BJ (cell line): Measurements from ENCODE around the gene IGF2R. TPM values are rescaled to one million over a fixed set of nuclear protein-coding genes. Genes with fewer than 3 reads are reported as not detected.

ENCODE experiments used
- CTCF ChIA-PET: fragments of 350-600 bp; formaldehyde crosslinking; extraction: SDS; loops from one replicate; lab custom pipeline; 2021; ENCODE audit warnings: antibody characterized with exemption, inconsistent platforms; lab: Yijun Ruan, JAX
- POLR2A ChIA-PET: fragments of 300-600 bp; sonication (Branson Sonifier 250); formaldehyde crosslinking; extraction: SDS; loops from one replicate; lab custom pipeline; 2021; ENCODE audit warnings: antibody characterized with exemption; lab: Charles Lee
- DNase-seq: peaks from one replicate; pipeline ENCODE4 v3.0.0-alpha.2; 2011; ENCODE audit warnings: low read depth
- H3K27me3 ChIP-seq: 2 replicates; pipeline ENCODE4 v1.6.0; 2011; ENCODE audit warnings: low read length; ENCODE audit not compliant: control insufficient read depth, insufficient read depth
- H3K36me3 ChIP-seq: 2 replicates; pipeline ENCODE4 v1.5.1; 2011; ENCODE audit warnings: low read length; ENCODE audit not compliant: control insufficient read depth, insufficient read depth
- H3K4me3 ChIP-seq: 2 replicates; pipeline ENCODE4 v1.5.1; 2011; ENCODE audit warnings: low read depth, mild to moderate bottlenecking, control low read depth, low read length
- CTCF ChIP-seq: IDR thresholded peaks from 2 replicates; pipeline ENCODE4 v1.5.1; 2011; ENCODE audit warnings: low read depth, mild to moderate bottlenecking, control low read depth, inconsistent platforms, low read length, moderate library complexity; ENCODE audit not compliant: insufficient read depth
- polyA plus RNA-seq: library from polyadenylated mRNA; depleted of rRNA; stranded (reverse); fragments of >200 nt; gene quantifications from 2 replicates; pipeline ENCODE4 v1.2.3, GENCODE V29; 2011

IGF2R gene
- polyA plus RNA-seq, 1 experiment: 39.4 TPM

DNA sequence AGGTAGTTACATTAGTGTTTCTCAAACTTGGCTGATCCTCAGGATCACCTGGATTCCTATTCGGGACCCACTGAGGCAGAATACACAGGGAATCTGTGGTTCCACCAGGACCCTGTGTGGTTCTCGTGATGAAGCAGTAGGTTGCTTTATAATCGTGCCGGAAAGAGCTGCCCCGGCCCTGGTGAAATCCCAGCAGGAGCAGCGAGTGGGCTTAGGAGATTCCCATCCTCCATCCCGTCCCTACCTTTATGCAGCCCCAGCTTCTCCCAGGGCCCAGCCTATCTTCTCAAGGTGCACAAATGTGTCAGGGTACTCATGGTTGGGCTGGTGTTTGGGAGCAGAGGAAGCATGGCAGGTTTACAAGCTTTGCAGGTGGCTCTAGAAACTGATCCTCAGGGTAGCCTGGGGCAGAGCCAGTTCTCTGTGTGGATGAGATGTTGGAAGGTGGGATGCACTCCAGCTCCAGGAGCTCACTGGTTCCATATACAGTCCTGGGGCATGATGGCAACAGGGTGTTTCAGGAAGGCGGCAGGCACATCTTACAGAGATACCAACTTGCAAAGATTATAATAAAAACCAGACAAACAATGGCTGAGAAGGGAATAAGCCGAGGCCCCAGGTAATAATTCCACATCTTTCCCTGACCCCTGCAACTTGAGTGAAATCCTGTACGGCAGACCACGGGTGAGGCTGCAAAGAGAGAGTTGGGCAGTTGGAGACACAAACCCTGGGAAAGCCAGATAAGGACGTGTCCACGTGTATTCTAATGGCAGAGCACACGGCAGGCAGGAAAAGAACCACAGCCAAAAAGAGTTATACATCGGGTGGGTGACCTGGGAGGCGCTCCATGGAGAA, 158.6 kb downstream of the IGF2R start:
- no peak for TF ChIP-seq CTCF
- CTCF ChIA-PET: interaction anchor here (2.1 kb wide), 1 partner anchor 11 kb away, joined by 13 read pairs; no protein-coding TSS in a partner anchor
- POLR2A ChIA-PET: no interaction called here
- Histone ChIP-seq H3K4me3 (no peak overlapping the region), H3K36me3 (no peaks in the 10 kb centered on the region; the same call in 1 of the 2 replicates), H3K27me3 (no peaks in the 10 kb centered on the region)
- DNase-seq: no peak

DNA sequence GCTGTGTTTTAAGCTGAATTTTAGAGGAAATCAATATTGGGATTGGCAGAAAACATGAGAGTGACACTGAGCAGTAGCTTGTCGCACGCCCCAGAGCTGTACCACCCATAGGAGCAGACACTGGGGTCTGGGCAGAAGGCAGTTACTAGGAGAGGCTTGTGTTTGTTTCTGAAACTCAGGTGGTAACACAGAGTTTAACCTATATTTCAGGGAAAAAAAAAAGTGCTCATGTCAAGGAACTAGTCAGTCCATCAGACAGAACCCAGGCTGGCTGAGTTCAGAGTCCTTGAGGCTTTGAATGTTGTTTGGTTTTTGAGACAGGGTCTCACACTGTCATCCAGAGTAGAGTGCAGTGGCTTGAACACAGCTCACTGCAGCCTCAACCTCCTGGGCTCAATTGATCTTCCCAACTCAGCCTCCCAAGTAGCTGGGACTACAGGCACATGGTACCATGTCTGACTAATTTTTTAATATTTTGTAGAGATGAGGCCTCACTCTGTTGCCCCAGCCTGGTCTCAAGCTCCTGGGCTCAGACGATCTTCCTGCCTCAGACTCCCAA, 159.3 kb downstream of the IGF2R start:
- H3K4me3 ChIP-seq: no peak overlapping the region
- TF ChIP-seq CTCF: no peak
- DNase-seq: no peak
- no peaks in the 10 kb centered on the region for H3K27me3 ChIP-seq
- no peaks in the 10 kb centered on the region for H3K36me3 ChIP-seq
- ChIA-PET CTCF (interaction anchor here (2.1 kb wide), 1 partner anchor 10 kb away, joined by 13 read pairs; no protein-coding TSS in a partner anchor), POLR2A (no interaction called here)

DNA sequence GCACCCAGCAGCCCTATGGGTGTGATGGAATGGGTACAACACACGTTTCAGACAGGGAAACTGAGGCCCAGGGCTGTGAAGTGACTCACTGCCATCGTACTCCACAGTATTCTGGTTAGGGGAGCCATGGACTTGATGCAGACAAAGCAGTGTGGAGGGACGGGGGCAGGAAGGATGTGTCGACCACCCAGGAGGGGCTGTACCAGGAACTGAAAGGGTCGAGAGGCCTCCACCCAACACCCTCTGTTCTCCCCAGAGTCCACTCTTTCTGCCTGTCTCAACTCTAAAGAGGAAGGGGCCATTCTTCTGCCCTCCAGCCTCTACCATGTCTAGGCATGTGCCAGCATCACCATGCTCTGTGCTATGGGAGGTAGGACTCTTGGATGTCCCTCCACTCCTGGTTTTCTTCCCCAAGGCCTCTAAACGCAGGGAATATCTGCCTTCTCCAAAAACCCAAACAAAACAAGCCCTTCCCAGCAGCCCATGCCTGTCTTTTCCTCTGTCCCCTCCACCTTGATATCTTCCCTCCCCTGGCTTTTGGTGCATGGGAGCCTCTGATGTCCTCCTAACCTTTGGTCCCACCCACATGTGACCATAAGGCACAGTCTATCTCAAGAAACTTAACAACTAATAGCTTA, 160.1 kb downstream of the IGF2R start:
- POLR2A ChIA-PET: no interaction called here
- TF ChIP-seq CTCF: no peak
- CTCF ChIA-PET: interaction anchor here (2.1 kb wide), 1 partner anchor 9 kb away, joined by 13 read pairs; no protein-coding TSS in a partner anchor
- Histone ChIP-seq H3K27me3 (no peaks in the 10 kb centered on the region), H3K36me3 (no peaks in the 10 kb centered on the region), H3K4me3 (no peak overlapping the region)
- no peak for DNase-seq

DNA sequence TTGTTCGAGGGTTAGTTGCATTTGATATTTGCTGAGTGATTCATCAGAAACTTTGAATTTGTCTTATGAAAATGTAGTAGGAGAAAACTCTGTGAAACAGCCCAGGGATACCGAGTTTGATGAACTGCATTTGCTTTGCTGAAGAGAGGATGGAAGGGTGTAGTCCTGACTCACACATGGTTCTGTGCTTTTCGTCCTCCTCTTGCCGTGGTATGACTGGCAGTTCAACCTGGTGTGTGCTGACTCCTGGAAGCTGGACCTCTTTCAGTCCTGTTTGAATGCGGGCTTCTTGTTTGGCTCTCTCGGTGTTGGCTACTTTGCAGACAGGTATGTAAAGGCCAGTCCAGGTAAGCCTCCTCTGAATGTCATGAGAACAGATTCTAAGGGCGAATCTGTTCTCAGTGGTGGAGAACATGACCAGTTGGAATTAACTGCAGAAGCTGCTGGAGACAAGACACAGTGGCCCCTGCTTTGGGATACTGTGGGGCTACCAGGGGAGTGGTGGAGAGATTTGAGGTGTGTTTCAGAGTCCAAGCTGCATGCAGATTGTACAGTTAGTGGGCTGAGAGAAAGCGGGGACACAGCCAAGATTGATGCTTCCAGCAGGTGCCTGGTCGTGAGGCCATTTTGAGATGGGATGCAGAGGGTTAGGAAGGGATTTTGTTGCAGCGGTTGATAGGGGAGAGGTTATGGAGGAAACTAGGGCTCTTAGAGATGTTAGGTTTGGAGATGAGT, 161.2 kb downstream of the IGF2R start:
- DNase-seq: no peak
- TF ChIP-seq CTCF: no peak
- H3K27me3 ChIP-seq: no peaks in the 10 kb centered on the region
- ChIA-PET CTCF (interaction anchor here (2.1 kb wide), 1 partner anchor 8 kb away, joined by 13 read pairs; no protein-coding TSS in a partner anchor), POLR2A (no interaction called here)
- no peaks in the 10 kb centered on the region for H3K36me3 ChIP-seq
- no peak overlapping the region for H3K4me3 ChIP-seq
